OCI-LY3 (cell line): ENCODE data around the gene TPX2.

ENCODE experiments used
- EZH2phosphoT487 ChIP-seq: fragments of 200-600 bp; shearing (Covaris generic); IDR thresholded peaks from 2 replicates; pipeline ENCODE4 v1.6.1; 2018; ENCODE audit warnings: antibody characterized with exemption, mixed run types, low read depth
- TF ChIP-seq, protein P1 (sequence below): fragments of 200-600, 300-600 bp; sonication (generic); IDR thresholded peaks from 2 replicates; pipeline ENCODE4 v1.5.1; 2014; ENCODE audit warnings: antibody characterized with exemption, low read length, low read depth

DNA sequence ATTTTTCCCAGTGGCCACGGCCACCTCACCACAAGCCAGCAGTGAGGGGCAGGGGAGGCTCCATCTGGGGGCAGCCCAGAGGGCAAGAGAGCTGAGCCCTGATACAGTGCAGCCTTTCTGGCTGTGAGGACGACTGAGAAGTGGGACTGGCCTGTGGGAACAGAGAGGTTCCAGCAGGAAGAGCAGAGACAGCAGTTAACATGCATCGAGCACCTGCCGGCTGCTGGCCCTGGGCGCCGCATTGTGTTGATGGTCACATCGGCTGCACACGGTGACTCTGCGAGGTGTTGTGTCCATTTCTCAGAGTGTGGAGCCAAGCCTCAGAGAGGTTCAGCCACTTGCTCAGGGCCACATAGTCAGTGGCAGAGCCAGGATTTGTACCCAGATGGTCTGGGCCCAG is 96.5 kb downstream of the TPX2 start:
- TF ChIP-seq, protein P1, sequence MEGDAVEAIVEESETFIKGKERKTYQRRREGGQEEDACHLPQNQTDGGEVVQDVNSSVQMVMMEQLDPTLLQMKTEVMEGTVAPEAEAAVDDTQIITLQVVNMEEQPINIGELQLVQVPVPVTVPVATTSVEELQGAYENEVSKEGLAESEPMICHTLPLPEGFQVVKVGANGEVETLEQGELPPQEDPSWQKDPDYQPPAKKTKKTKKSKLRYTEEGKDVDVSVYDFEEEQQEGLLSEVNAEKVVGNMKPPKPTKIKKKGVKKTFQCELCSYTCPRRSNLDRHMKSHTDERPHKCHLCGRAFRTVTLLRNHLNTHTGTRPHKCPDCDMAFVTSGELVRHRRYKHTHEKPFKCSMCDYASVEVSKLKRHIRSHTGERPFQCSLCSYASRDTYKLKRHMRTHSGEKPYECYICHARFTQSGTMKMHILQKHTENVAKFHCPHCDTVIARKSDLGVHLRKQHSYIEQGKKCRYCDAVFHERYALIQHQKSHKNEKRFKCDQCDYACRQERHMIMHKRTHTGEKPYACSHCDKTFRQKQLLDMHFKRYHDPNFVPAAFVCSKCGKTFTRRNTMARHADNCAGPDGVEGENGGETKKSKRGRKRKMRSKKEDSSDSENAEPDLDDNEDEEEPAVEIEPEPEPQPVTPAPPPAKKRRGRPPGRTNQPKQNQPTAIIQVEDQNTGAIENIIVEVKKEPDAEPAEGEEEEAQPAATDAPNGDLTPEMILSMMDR, result no peak
- TF ChIP-seq EZH2phosphoT487, result no peak
